WTC11 (cell line): ENCODE results near the gene ASPN.

ENCODE experiments used
- CTCF ChIP-seq: fragments of 200-600 bp; IDR thresholded peaks from 2 replicates; pipeline ENCODE4 v1.8.0; 2022; ENCODE audit warnings: antibody characterized with exemption
- RORB ChIP-seq: fragments of 250-450 bp; sonication (Bioruptor Pico); IDR thresholded peaks from 2 replicates; pipeline ENCODE4 v1.9.0; 2021; ENCODE audit warnings: mild to moderate bottlenecking
- ZNF121 ChIP-seq: sonication (generic); formaldehyde crosslinking; IDR thresholded peaks from 2 replicates; pipeline ENCODE4 v1.8.0; 2023; ENCODE audit warnings: missing genetic modification reagents

- TF ChIP-seq CTCF, result no peak
- no peak for TF ChIP-seq ZNF121 (CRISPR knock-in tag)
- TF ChIP-seq RORB (CRISPR knock-in tag), result no peak
These were observed 41.0 kb upstream of the ASPN start for GRCh38 chr9:92522983-92523970.
